Mucosa of descending colon (tissue), 3 donors: Measurements from ENCODE around the gene NCAPD2. TPM values are rescaled to one million over a fixed set of nuclear protein-coding genes. Genes with fewer than 3 reads are reported as not detected.
A peak's percentile ranks its signal among the peaks of the same experiment; 100 is the strongest.

Source experiments
- ATAC-seq: fragments of 200-7000 bp; cut with Tn5 transposase; one replicate; pipeline ENCODE4 v1.9.1; 2020; ENCODE audit warnings: mild to moderate bottlenecking, moderate library complexity
- DNase-seq, 3 donors: peaks; one replicate each; pipeline ENCODE4 v3.0.0-alpha.2; 2020
- H3K36me3 ChIP-seq: fragments of 200-600 bp; one replicate; pipeline ENCODE4 v1.8.0; 2021; ENCODE audit warnings: low read depth, mild to moderate bottlenecking
- H3K4me1 ChIP-seq: fragments of 200-600 bp; one replicate; pipeline ENCODE4 v1.8.0; 2021; ENCODE audit warnings: low read depth, mild to moderate bottlenecking
- H3K4me3 ChIP-seq: fragments of 200-600 bp; one replicate; pipeline ENCODE4 v1.8.0; 2021; ENCODE audit warnings: mild to moderate bottlenecking
- H3K9me3 ChIP-seq: fragments of 200-600 bp; one replicate; pipeline ENCODE4 v1.8.0; 2021; ENCODE audit warnings: mild to moderate bottlenecking
- CTCF ChIP-seq: fragments of 200-600 bp; IDR thresholded peaks from one replicate; pipeline ENCODE4 v1.8.0; 2022; ENCODE audit warnings: antibody characterized with exemption, mild to moderate bottlenecking
- intact Hi-C, 2 donors: fragments of 100-400 bp; cut with DNase I in 1 of 2; cut with micrococcal nuclease in 1 of 2; formaldehyde crosslinking; loops; one replicate each; pipeline versions ENCODE4 v1.11.0 to v1.11.1; 2022; cut with DNase I, micrococcal nuclease
- total RNA-seq, 3 donors: library from RNA; stranded (reverse); fragmentation: NEBNext Ultra II Directional in 2 of 3; extraction: Animal tissue kit (Norgen Biotek cat#: 25700) in 2 of 3; gene quantifications; one replicate each; pipeline versions ENCODE4 v1.2.1 to v1.2.4, GENCODE V29; 2021 to 2023
- donor health status: DM: no; HTN: no; CAD: no; lungs with moderate emphysema.
- donor health status: DM: no; HTN: no; CAD: no.
- donor health status: DM: no; HTN: yes; CAD: no.

NCAPD2 gene
- total RNA-seq, 3 donors from 2014 or later, result 25.5 to 47.0 (median 26.0) TPM

- H3K4me1 ChIP-seq, result peaks cover 35% of the 10 kb centered on the region
- H3K9me3 ChIP-seq, result no peaks in the 10 kb centered on the region
- no peak for TF ChIP-seq CTCF
- peak overlapping the region; percentile 86 for H3K4me3 ChIP-seq
- DNase-seq (peak in 2 of 3 donors; percentile 82 to 86), ATAC-seq (peak; percentile 35)
- peaks cover 4% of the 10 kb centered on the region for H3K36me3 ChIP-seq
- intact Hi-C loops, result no loop called here
These were observed 39.7 kb downstream of the NCAPD2 start for GRCh38 chr12:6533653-6533922.

- ATAC-seq, result peak; percentile 80
- TF ChIP-seq CTCF, result no peak
- no peaks in the 10 kb centered on the region for H3K9me3 ChIP-seq
- H3K4me3 ChIP-seq, result peak within 1 kb of the TSS; percentile 86
- H3K4me1 ChIP-seq, result peaks cover 36% of the 10 kb centered on the region
- intact Hi-C loops, result no loop called here
- DNase-seq, result peak; percentile 93 to 96 (median 94)
- H3K36me3 ChIP-seq, result peaks cover 4% of the 10 kb centered on the region
These were observed 40.2 kb downstream of the NCAPD2 start, which contains the start of gene GAPDH for GRCh38 chr12:6533923-6534694. Gene GAPDH, plus strand, starts transcription at chr12:6534517. Its CDS starts 316 bp downstream, at chr12:6534833.

GRCh38 chr12:6534695-6534944 is 40.7 kb downstream of the NCAPD2 start:
- Histone ChIP-seq H3K4me1 (peaks cover 41% of the 10 kb centered on the region), H3K36me3 (peaks cover 4% of the 10 kb centered on the region), H3K4me3 (peak overlapping the region; percentile 86), H3K9me3 (no peaks in the 10 kb centered on the region)
- peak; percentile 54 for ATAC-seq
- no peak for TF ChIP-seq CTCF
- DNase-seq, result no peak
- intact Hi-C loops, result no loop called here

GRCh38 chr12:6534945-6535696 is 41.2 kb downstream of the NCAPD2 start:
- intact Hi-C loops, result loop anchor here (5.0 kb wide), 2 partner anchors 43 to 113 kb away; partner anchors contain the start of genes MRPL51 (in 1 of the 2) and NCAPD2 (in 1 of the 2)
- ATAC-seq (peak; percentile 37), DNase-seq (peak; percentile 76 to 91 (median 83))
- no peak for TF ChIP-seq CTCF
- H3K4me3 ChIP-seq, result peak overlapping the region; percentile 86
- no peaks in the 10 kb centered on the region for H3K9me3 ChIP-seq
- peaks cover 4% of the 10 kb centered on the region for H3K36me3 ChIP-seq
- peaks cover 46% of the 10 kb centered on the region for H3K4me1 ChIP-seq

GRCh38 chr12:6535697-6535946 is 41.7 kb downstream of the NCAPD2 start:
- peak overlapping the region; percentile 86 for H3K4me3 ChIP-seq
- peaks cover 51% of the 10 kb centered on the region for H3K4me1 ChIP-seq
- peaks cover 4% of the 10 kb centered on the region for H3K36me3 ChIP-seq
- ATAC-seq (no peak), DNase-seq (no peak)
- intact Hi-C loops, result loop anchor here (5.0 kb wide), 2 partner anchors 43 to 113 kb away; partner anchors contain the start of genes MRPL51 (in 1 of the 2) and NCAPD2 (in 1 of the 2)
- no peak for TF ChIP-seq CTCF
- H3K9me3 ChIP-seq, result no peaks in the 10 kb centered on the region
